ENCODE results near the gene ARHGEF28.

DNA sequence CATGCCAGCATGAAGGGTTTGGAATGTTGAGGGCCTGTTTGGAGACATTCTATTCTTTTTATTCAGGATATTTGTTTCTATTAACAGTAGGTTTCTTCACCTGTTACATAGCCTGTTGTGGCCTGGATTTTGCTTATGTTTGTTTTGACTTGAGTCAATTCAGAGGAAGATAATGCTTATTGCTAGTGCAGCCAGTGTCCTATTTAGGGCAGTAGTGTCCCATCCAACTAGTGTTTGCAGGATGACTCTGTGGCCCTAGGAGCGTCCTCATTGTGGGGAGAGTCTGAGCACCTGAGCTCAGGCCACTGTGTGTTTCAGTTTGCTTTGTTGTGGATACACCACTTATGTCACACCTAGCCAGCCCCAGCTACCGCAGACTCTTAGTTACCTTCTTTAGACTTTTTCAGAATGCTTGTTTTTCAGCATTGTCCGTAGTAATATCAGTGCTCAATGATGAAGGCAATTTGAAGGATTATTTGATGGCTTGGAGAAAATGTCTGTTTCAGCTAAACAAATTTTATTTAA lies 90.3 kb downstream of the ARHGEF28 start:
- TF ChIP-seq, protein P1, sequence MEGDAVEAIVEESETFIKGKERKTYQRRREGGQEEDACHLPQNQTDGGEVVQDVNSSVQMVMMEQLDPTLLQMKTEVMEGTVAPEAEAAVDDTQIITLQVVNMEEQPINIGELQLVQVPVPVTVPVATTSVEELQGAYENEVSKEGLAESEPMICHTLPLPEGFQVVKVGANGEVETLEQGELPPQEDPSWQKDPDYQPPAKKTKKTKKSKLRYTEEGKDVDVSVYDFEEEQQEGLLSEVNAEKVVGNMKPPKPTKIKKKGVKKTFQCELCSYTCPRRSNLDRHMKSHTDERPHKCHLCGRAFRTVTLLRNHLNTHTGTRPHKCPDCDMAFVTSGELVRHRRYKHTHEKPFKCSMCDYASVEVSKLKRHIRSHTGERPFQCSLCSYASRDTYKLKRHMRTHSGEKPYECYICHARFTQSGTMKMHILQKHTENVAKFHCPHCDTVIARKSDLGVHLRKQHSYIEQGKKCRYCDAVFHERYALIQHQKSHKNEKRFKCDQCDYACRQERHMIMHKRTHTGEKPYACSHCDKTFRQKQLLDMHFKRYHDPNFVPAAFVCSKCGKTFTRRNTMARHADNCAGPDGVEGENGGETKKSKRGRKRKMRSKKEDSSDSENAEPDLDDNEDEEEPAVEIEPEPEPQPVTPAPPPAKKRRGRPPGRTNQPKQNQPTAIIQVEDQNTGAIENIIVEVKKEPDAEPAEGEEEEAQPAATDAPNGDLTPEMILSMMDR (IDR thresholded peaks at IDR 0.05; ENCODE audit: poor library complexity, severe bottlenecking) = no peak
- TF ChIP-seq, protein P2, sequence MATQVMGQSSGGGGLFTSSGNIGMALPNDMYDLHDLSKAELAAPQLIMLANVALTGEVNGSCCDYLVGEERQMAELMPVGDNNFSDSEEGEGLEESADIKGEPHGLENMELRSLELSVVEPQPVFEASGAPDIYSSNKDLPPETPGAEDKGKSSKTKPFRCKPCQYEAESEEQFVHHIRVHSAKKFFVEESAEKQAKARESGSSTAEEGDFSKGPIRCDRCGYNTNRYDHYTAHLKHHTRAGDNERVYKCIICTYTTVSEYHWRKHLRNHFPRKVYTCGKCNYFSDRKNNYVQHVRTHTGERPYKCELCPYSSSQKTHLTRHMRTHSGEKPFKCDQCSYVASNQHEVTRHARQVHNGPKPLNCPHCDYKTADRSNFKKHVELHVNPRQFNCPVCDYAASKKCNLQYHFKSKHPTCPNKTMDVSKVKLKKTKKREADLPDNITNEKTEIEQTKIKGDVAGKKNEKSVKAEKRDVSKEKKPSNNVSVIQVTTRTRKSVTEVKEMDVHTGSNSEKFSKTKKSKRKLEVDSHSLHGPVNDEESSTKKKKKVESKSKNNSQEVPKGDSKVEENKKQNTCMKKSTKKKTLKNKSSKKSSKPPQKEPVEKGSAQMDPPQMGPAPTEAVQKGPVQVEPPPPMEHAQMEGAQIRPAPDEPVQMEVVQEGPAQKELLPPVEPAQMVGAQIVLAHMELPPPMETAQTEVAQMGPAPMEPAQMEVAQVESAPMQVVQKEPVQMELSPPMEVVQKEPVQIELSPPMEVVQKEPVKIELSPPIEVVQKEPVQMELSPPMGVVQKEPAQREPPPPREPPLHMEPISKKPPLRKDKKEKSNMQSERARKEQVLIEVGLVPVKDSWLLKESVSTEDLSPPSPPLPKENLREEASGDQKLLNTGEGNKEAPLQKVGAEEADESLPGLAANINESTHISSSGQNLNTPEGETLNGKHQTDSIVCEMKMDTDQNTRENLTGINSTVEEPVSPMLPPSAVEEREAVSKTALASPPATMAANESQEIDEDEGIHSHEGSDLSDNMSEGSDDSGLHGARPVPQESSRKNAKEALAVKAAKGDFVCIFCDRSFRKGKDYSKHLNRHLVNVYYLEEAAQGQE (IDR thresholded peaks at IDR 0.05; ENCODE audit: borderline replicate concordance) = no peak
- no peak for TF ChIP-seq POLR2AphosphoS5 (IDR thresholded peaks at IDR 0.05)
- no peak for TF ChIP-seq TAF1 (IDR thresholded peaks at IDR 0.05; ENCODE audit: low read depth)
- no peak for TF ChIP-seq EZH2 (IDR thresholded peaks at IDR 0.05; ENCODE audit: borderline replicate concordance, insufficient read depth, low read length, poor library complexity, severe bottlenecking)
- TF ChIP-seq RAD21 (conservative IDR thresholded peaks at IDR 0.05) = no peak
- TF ChIP-seq EP300 (conservative IDR thresholded peaks at IDR 0.05; ENCODE audit: poor library complexity, severe bottlenecking) = no peak
- TF ChIP-seq SMC3 (conservative IDR thresholded peaks at IDR 0.05; ENCODE audit: poor library complexity) = no peak

Data from neural cell (in vitro differentiated cells).